Tibial nerve (tissue), 4 donors: Measurements from ENCODE around the gene MTUS2. TPM values are rescaled to one million over a fixed set of nuclear protein-coding genes. Genes with fewer than 3 reads are reported as not detected.

Source experiments
- DNase-seq, 2 donors: peaks; one replicate each; pipeline ENCODE4 v3.0.0-alpha.2; 2019; ENCODE audit warnings: low spot score in 2 of 2
- H3K27ac ChIP-seq, 4 donors: fragments of 200-600 bp; sonication (generic) in 3 of 4; one replicate each; pipeline ENCODE4 v1.5.1; 2017 to 2019; ENCODE audit warnings: mild to moderate bottlenecking in 1 of 4
- H3K27me3 ChIP-seq, 2 donors: fragments of 200-600 bp; sonication (generic) in 1 of 2; one replicate each; pipeline versions ENCODE4 v1.5.1 to v1.6.0; 2017 to 2019
- H3K36me3 ChIP-seq, 3 donors: fragments of 200-600 bp; sonication (generic); one replicate each; pipeline ENCODE4 v1.5.1; 2018 to 2019
- H3K4me1 ChIP-seq, 4 donors: fragments of 200-600 bp; sonication (generic) in 3 of 4; one replicate each; pipeline ENCODE4 v1.5.1; 2017 to 2019
- H3K4me3 ChIP-seq, 4 donors: fragments of 200-600 bp; sonication (generic) in 3 of 4; one replicate each; pipeline ENCODE4 v1.5.1; 2017 to 2019; ENCODE audit warnings: mild to moderate bottlenecking in 1 of 4, moderate library complexity in 1 of 4
- H3K9me3 ChIP-seq, 4 donors: fragments of 200-600 bp; sonication (generic) in 3 of 4; one replicate each; pipeline ENCODE4 v1.5.1; 2017 to 2019
- EP300 ChIP-seq, 2 donors: sonication (generic); formaldehyde crosslinking; IDR thresholded peaks; one replicate each; pipeline ENCODE4 v1.6.1; 2017; ENCODE audit warnings: antibody characterized with exemption in 2 of 2, mild to moderate bottlenecking in 1 of 2
- POLR2A ChIP-seq, 2 donors: fragments of 450-650 bp; IDR thresholded peaks; one replicate each; pipeline ENCODE4 v1.6.1; 2017; ENCODE audit warnings: antibody characterized with exemption in 2 of 2, mild to moderate bottlenecking in 2 of 2, moderate library complexity in 2 of 2
- WGBS, 2 donors: methylation state at CpG; one replicate each; pipeline ENCODE4 v1.1.5; 2018; 5-methylcytosine and 5-hydroxymethylcytosine counted together
- total RNA-seq, 4 donors: library from RNA; depleted of rRNA; stranded (reverse); fragments of >200 nt; gene quantifications; one replicate each; pipeline ENCODE4 v1.1.0, GENCODE V29; 2016
- TF ChIP-seq, protein P1 (sequence below), 5 experiments: fragments of 200-600 bp in 3 of 5; fragments of 450-650 bp in 2 of 5; sonication (generic) in 3 of 5; IDR thresholded peaks; one replicate each; pipeline ENCODE4 v1.5.1; 2016 to 2019; ENCODE audit warnings: antibody characterized with exemption in 5 of 5, mild to moderate bottlenecking in 3 of 5, moderate library complexity in 2 of 5

The MTUS2 gene
- total RNA-seq, 4 donors from 2014 or later = 0.20 TPM; not detected in 3

GRCh38 chr13:29472332-29472961 lies 652.3 kb downstream of the MTUS2 start:
- TF ChIP-seq, protein P1, sequence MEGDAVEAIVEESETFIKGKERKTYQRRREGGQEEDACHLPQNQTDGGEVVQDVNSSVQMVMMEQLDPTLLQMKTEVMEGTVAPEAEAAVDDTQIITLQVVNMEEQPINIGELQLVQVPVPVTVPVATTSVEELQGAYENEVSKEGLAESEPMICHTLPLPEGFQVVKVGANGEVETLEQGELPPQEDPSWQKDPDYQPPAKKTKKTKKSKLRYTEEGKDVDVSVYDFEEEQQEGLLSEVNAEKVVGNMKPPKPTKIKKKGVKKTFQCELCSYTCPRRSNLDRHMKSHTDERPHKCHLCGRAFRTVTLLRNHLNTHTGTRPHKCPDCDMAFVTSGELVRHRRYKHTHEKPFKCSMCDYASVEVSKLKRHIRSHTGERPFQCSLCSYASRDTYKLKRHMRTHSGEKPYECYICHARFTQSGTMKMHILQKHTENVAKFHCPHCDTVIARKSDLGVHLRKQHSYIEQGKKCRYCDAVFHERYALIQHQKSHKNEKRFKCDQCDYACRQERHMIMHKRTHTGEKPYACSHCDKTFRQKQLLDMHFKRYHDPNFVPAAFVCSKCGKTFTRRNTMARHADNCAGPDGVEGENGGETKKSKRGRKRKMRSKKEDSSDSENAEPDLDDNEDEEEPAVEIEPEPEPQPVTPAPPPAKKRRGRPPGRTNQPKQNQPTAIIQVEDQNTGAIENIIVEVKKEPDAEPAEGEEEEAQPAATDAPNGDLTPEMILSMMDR (IDR thresholded peaks at IDR 0.05) = peak; percentile 35 to 57 (median 46)
- TF ChIP-seq EP300 (IDR thresholded peaks at IDR 0.05) (no peak), POLR2A (IDR thresholded peaks at IDR 0.05) (no peak)
- Histone ChIP-seq H3K36me3 (no peaks in the 10 kb centered on the region), H3K27ac (no peak overlapping the region), H3K9me3 (no peaks in the 10 kb centered on the region), H3K4me3 (no peak overlapping the region), H3K27me3 (no peaks in the 10 kb centered on the region), H3K4me1 (no peaks in the 10 kb centered on the region)
- peak in 1 of 2 donors; percentile 54 for DNase-seq
- WGBS, 2 donors = 54 to 62% methylated on average over 6 of the region's 6 CpGs

DNA sequence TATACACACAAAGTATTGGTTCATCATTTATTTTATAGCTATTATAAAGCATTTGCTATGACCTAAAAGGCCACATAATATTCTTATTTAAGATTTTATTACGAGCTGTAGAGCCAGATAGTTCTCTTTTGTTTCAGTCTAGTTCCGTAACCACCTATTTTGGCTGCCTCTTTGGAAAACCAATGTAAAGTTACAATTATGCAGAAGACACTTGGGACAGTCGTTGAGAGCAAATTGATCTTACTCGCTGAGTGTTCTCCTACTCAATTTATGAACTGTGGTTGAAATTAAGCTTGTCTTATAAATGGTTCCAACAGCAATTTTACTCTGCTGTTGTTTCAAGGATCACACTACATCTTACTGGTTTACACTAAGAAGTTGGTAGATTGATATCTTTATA lies 653.0 kb downstream of the MTUS2 start:
- no peak for DNase-seq
- no peaks in the 10 kb centered on the region for H3K9me3 ChIP-seq
- no peak overlapping the region for H3K27ac ChIP-seq
- no peaks in the 10 kb centered on the region for H3K27me3 ChIP-seq
- 61 to 66% methylated on average over 4 of the region's 4 CpGs for WGBS, 2 donors
- no peak overlapping the region for H3K4me3 ChIP-seq
- no peaks in the 10 kb centered on the region for H3K36me3 ChIP-seq
- TF ChIP-seq, protein P1 (IDR thresholded peaks at IDR 0.05) = no peak
- TF ChIP-seq EP300 (IDR thresholded peaks at IDR 0.05) (no peak), POLR2A (IDR thresholded peaks at IDR 0.05) (no peak)
- H3K4me1 ChIP-seq = no peaks in the 10 kb centered on the region

DNA sequence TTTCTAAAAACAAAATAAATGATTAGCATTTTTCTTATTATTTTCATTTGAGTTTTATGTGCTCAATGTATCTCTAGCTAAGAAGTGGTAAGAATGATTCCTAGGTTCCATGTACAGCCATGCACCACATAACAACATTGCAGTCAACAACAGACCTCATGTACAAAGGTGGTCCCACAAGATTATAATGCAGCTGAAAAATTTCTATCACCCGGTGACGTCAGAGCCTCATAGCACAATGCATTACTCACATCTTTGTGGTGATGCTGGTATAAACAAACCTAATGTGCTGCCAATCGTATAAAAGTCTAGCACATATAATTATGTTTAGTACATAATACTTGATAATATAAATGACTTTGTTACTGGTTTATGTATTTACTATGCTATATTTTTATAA lies 654.9 kb downstream of the MTUS2 start:
- no peak overlapping the region for H3K4me3 ChIP-seq
- H3K27ac ChIP-seq = no peak overlapping the region
- no peaks in the 10 kb centered on the region for H3K27me3 ChIP-seq
- WGBS, 2 donors = 66 to 73% methylated on average over 3 of the region's 3 CpGs
- no peaks in the 10 kb centered on the region for H3K4me1 ChIP-seq
- H3K9me3 ChIP-seq = no peaks in the 10 kb centered on the region
- no peak for DNase-seq
- H3K36me3 ChIP-seq = no peaks in the 10 kb centered on the region
- TF ChIP-seq, protein P1 (IDR thresholded peaks at IDR 0.05) = no peak
- no peak for TF ChIP-seq POLR2A (IDR thresholded peaks at IDR 0.05)
- no peak for TF ChIP-seq EP300 (IDR thresholded peaks at IDR 0.05)

DNA sequence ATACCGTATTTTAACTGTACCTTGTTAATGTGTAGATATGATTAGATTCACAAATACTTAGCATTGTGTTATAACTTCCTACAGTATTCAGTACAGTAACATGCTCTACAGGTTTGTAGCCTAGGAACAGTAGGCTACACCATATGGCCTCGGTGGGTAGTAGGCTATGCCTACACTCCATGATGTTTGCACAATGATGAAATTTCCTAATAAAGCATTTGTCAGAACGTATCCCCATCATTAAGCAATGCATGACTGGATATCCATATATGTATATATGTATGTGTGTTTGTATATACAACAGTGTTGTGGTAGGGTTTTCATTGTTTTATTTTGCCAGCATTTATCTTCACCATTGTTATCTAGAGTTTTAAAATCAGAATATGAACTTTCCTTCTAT lies 655.9 kb downstream of the MTUS2 start:
- no peaks in the 10 kb centered on the region for H3K4me1 ChIP-seq
- 88 to 89% methylated on average over 3 of the region's 3 CpGs for WGBS, 2 donors
- H3K27me3 ChIP-seq = no peaks in the 10 kb centered on the region
- no peaks in the 10 kb centered on the region for H3K36me3 ChIP-seq
- no peaks in the 10 kb centered on the region for H3K9me3 ChIP-seq
- DNase-seq = no peak
- H3K27ac ChIP-seq = no peak overlapping the region
- H3K4me3 ChIP-seq = no peak overlapping the region
- TF ChIP-seq, protein P1 (IDR thresholded peaks at IDR 0.05) = no peak
- TF ChIP-seq EP300 (IDR thresholded peaks at IDR 0.05) (no peak), POLR2A (IDR thresholded peaks at IDR 0.05) (no peak)

DNA sequence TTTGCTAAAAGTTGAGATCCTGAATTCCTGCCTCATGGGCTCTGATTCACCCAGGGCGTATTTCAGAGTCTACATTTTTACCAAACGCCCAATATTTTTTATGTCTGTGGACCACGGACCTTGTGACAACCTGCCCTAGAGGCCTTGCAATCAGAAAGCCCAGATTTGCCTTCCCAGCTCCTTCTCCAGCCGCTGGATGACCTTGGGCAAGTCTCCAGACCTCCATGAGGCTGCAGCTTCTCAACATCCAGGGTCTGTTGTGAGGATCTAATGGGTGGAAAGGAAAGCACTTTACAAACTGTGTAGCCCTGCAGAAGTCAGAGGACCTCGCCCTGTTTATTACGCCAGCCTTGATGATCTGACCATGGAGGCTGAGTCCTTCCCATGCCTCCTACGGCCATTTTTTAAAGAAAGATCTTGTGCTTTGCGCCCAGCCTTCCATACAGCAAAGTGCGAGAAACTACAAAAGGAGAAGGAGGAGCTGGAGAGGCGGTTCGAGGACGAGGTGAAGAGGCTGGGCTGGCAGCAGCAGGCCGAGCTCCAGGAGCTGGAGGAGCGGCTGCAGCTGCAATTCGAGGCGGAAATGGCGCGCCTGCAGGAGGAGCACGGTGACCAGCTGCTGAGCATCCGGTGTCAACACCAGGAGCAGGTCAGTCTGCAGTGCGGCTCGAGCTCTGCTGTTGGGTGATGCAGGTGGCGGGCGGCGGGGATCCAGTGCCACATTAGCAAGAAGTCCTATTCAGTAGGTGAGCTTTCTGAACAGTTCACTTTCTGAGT lies 659.8 kb downstream of the MTUS2 start:
- TF ChIP-seq POLR2A (IDR thresholded peaks at IDR 0.05) = no peak
- TF ChIP-seq, protein P1 (IDR thresholded peaks at IDR 0.05) = no peak
- no peak for TF ChIP-seq EP300 (IDR thresholded peaks at IDR 0.05)
- H3K9me3 ChIP-seq = no peaks in the 10 kb centered on the region
- H3K27me3 ChIP-seq = no peaks in the 10 kb centered on the region
- WGBS, 2 donors = 74 to 86% methylated on average over 25 of the region's 25 CpGs
- no peak overlapping the region for H3K27ac ChIP-seq
- no peaks in the 10 kb centered on the region for H3K4me1 ChIP-seq
- no peak for DNase-seq
- no peak overlapping the region for H3K4me3 ChIP-seq
- H3K36me3 ChIP-seq = no peaks in the 10 kb centered on the region
